ENCODE data around the gene ARHGEF7.
"Not testable (repeated sequence)": the region's sequence is repeated elsewhere in the genome, so short reads cannot be mapped to it uniquely, and the experiment has no call there.

- TF ChIP-seq, protein P1, sequence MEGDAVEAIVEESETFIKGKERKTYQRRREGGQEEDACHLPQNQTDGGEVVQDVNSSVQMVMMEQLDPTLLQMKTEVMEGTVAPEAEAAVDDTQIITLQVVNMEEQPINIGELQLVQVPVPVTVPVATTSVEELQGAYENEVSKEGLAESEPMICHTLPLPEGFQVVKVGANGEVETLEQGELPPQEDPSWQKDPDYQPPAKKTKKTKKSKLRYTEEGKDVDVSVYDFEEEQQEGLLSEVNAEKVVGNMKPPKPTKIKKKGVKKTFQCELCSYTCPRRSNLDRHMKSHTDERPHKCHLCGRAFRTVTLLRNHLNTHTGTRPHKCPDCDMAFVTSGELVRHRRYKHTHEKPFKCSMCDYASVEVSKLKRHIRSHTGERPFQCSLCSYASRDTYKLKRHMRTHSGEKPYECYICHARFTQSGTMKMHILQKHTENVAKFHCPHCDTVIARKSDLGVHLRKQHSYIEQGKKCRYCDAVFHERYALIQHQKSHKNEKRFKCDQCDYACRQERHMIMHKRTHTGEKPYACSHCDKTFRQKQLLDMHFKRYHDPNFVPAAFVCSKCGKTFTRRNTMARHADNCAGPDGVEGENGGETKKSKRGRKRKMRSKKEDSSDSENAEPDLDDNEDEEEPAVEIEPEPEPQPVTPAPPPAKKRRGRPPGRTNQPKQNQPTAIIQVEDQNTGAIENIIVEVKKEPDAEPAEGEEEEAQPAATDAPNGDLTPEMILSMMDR (IDR thresholded peaks at IDR 0.05; ENCODE audit: insufficient read depth, low read depth, low read length) = not testable (repeated sequence)
- TF ChIP-seq EZH2 (IDR thresholded peaks at IDR 0.05; ENCODE audit: insufficient read depth, low read length) = not testable (repeated sequence)
Measured at GRCh38 chr13:111189064-111189505, 74.0 kb downstream of the ARHGEF7 start.
